H9 (cell line): Measurements from ENCODE around the gene PLA2G2C. TPM values are rescaled to one million over a fixed set of nuclear protein-coding genes. Genes with fewer than 3 reads are reported as not detected.
A peak's percentile ranks its signal among the peaks of the same experiment; 100 is the strongest.

Experiments
- DNase-seq: peaks from one replicate; pipeline ENCODE4 v3.0.0-alpha.2; 2017
- H2AFZ ChIP-seq: one replicate; pipeline ENCODE4 v1.6.1; 2013; ENCODE audit warnings: mild to moderate bottlenecking, low read length, control low read depth, moderate library complexity
- H2AK5ac ChIP-seq: 2 replicates; pipeline ENCODE4 v1.6.1; 2013; ENCODE audit warnings: low read length, control low read depth, mixed read lengths; ENCODE audit not compliant: insufficient read length
- H2BK120ac ChIP-seq: one replicate; pipeline ENCODE4 v1.6.1; 2013; ENCODE audit warnings: low read depth, mild to moderate bottlenecking, low read length, control low read depth, inconsistent platforms; ENCODE audit not compliant: poor library complexity, severe bottlenecking
- H2BK12ac ChIP-seq: 2 replicates; pipeline ENCODE4 v1.6.1; 2013; ENCODE audit warnings: low read length, control low read depth, mixed read lengths, low read depth; ENCODE audit not compliant: insufficient read length
- H2BK15ac ChIP-seq: 2 replicates; pipeline ENCODE4 v1.6.1; 2013; ENCODE audit warnings: low read depth, low read length, control low read depth
- H2BK20ac ChIP-seq: one replicate; pipeline ENCODE4 v1.6.1; 2013; ENCODE audit warnings: low read depth, mild to moderate bottlenecking, low read length, control low read depth, inconsistent platforms; ENCODE audit not compliant: poor library complexity, severe bottlenecking
- H2BK5ac ChIP-seq: 2 replicates; pipeline ENCODE4 v1.6.1; 2013; ENCODE audit warnings: low read length, control low read depth, mixed read lengths; ENCODE audit not compliant: insufficient read length
- H3K14ac ChIP-seq: 2 replicates; pipeline ENCODE4 v1.6.1; 2013; ENCODE audit warnings: low read length, control low read depth; ENCODE audit not compliant: insufficient read depth
- H3K18ac ChIP-seq: 2 replicates; pipeline ENCODE4 v1.6.1; 2013; ENCODE audit warnings: low read depth, mild to moderate bottlenecking, mixed read lengths, low read length, control low read depth; ENCODE audit not compliant: insufficient read length
- H3K23ac ChIP-seq: 2 replicates; pipeline ENCODE4 v1.6.1; 2013; ENCODE audit warnings: low read length, control low read depth, mixed read lengths, low read depth; ENCODE audit not compliant: insufficient read length
- H3K23me2 ChIP-seq: 2 replicates; pipeline ENCODE4 v1.6.1; 2013; ENCODE audit warnings: low read depth, mild to moderate bottlenecking, mixed read lengths, low read length, control low read depth; ENCODE audit not compliant: insufficient read length, poor library complexity, severe bottlenecking
- H3K27ac ChIP-seq: 2 replicates; pipeline ENCODE4 v1.5.1; 2013; ENCODE audit warnings: low read length, control low read depth, mixed read lengths, low read depth; ENCODE audit not compliant: insufficient read length
- H3K27me3 ChIP-seq: 2 replicates; pipeline ENCODE4 v1.6.1; 2013; ENCODE audit warnings: low read length, control low read depth, inconsistent platforms; ENCODE audit not compliant: insufficient read depth
- H3K4ac ChIP-seq: 2 replicates; pipeline ENCODE4 v1.6.1; 2013; ENCODE audit warnings: low read depth, mild to moderate bottlenecking, control low read depth, inconsistent platforms, low read length, moderate library complexity
- H3K4me1 ChIP-seq: 2 replicates; pipeline ENCODE4 v1.6.1; 2013; ENCODE audit warnings: low read length, control low read depth, inconsistent platforms; ENCODE audit not compliant: insufficient read depth
- H3K4me2 ChIP-seq: 2 replicates; pipeline ENCODE4 v1.6.1; 2013; ENCODE audit warnings: low read length, control low read depth, mixed read lengths; ENCODE audit not compliant: insufficient read length, insufficient read depth
- H3K56ac ChIP-seq: 2 replicates; pipeline ENCODE4 v1.6.1; 2013; ENCODE audit warnings: low read depth, mild to moderate bottlenecking, mixed read lengths, low read length, control low read depth; ENCODE audit not compliant: insufficient read length
- H3K79me1 ChIP-seq: 2 replicates; pipeline ENCODE4 v1.6.1; 2013; ENCODE audit warnings: low read depth, mild to moderate bottlenecking, moderate library complexity, low read length, control low read depth, inconsistent platforms; ENCODE audit not compliant: insufficient read depth, poor library complexity, severe bottlenecking
- H3K79me2 ChIP-seq: 2 replicates; pipeline ENCODE4 v1.6.1; 2013; ENCODE audit warnings: low read length, control low read depth, inconsistent platforms; ENCODE audit not compliant: insufficient read depth
- H3K9ac ChIP-seq: 2 replicates; pipeline ENCODE4 v1.6.1; 2013; ENCODE audit warnings: low read length, control low read depth, mixed read lengths; ENCODE audit not compliant: insufficient read length; ENCODE audit errors: extremely low read depth
- H3K9me3 ChIP-seq: one replicate; pipeline ENCODE4 v1.6.1; 2013; ENCODE audit warnings: low read depth, low read length, inconsistent platforms; ENCODE audit not compliant: control insufficient read depth
- H3T11ph ChIP-seq: one replicate; pipeline ENCODE4 v1.6.1; 2013; ENCODE audit warnings: mild to moderate bottlenecking, low read length, control low read depth, inconsistent platforms
- H4K20me1 ChIP-seq: one replicate; pipeline ENCODE4 v1.6.1; 2013; ENCODE audit not compliant: control insufficient read depth, insufficient read length, insufficient read depth
- H4K5ac ChIP-seq: 2 replicates; pipeline ENCODE4 v1.6.1; 2013; ENCODE audit warnings: low read depth, mild to moderate bottlenecking, mixed read lengths, low read length, control low read depth; ENCODE audit not compliant: insufficient read length
- H4K8ac ChIP-seq: replicated peaks from 2 replicates; pipeline ENCODE4 v1.6.1; 2013; ENCODE audit warnings: low read length, control low read depth, mixed read lengths, low read depth; ENCODE audit not compliant: insufficient read length
- H4K91ac ChIP-seq: 2 replicates; pipeline ENCODE4 v1.6.1; 2013; ENCODE audit warnings: low read depth, mild to moderate bottlenecking, moderate library complexity, mixed read lengths, low read length, control low read depth; ENCODE audit not compliant: insufficient read length
- H3K27ac Mint-ChIP-seq, 3 experiments: 2 replicates in 2 of 3; 3 replicates in 1 of 3; pipeline ENCODE4 v1.8.0; 2020 to 2021; ENCODE audit warnings: mixed read lengths in 3 of 3, mild to moderate bottlenecking in 1 of 3, moderate library complexity in 1 of 3
- H3K27me3 Mint-ChIP-seq: 2 replicates; pipeline ENCODE4 v1.8.0; 2021; ENCODE audit warnings: low read depth, mild to moderate bottlenecking, moderate library complexity, mixed read lengths
- H3K36me3 Mint-ChIP-seq, 3 experiments: 2 replicates in 2 of 3; 3 replicates in 1 of 3; pipeline ENCODE4 v1.8.0; 2020 to 2021; ENCODE audit warnings: low read depth in 3 of 3, mixed read lengths in 3 of 3; ENCODE audit not compliant: insufficient read depth in 1 of 3
- H3K4me1 Mint-ChIP-seq, 2 experiments: 2 replicates each; pipeline ENCODE4 v1.8.0; 2020; ENCODE audit warnings: mixed read lengths in 2 of 2
- H3K4me3 Mint-ChIP-seq, 2 experiments: 2 replicates in 1 of 2; 3 replicates in 1 of 2; pipeline ENCODE4 v1.8.0; 2020 to 2021; ENCODE audit warnings: mild to moderate bottlenecking in 2 of 2, mixed read lengths in 2 of 2, moderate library complexity in 1 of 2
- H3K9me3 Mint-ChIP-seq, 2 experiments: 2 replicates in 1 of 2; 3 replicates in 1 of 2; pipeline ENCODE4 v1.8.0; 2020; ENCODE audit warnings: mild to moderate bottlenecking in 2 of 2, mixed read lengths in 2 of 2, moderate library complexity in 1 of 2
- CTCF ChIP-seq: fragments of 200-600 bp; sonication (generic); conservative IDR thresholded peaks from 3 replicates; pipeline ENCODE4 v1.8.0; 2021; ENCODE audit warnings: antibody characterized with exemption, mild to moderate bottlenecking
- WGBS: extraction: QIAGEN DNeasy Blood & Tissue Kit; methylation state at CpG from one replicate; pipeline ENCODE4 v1.1.7; 2013; ENCODE audit warnings: missing lambda C conversion rate, low lambda C conversion rate, mixed read lengths; ENCODE audit not compliant: insufficient read length; ENCODE audit errors: extremely low coverage; 5-methylcytosine and 5-hydroxymethylcytosine counted together
- total RNA-seq: library from RNA; stranded (reverse); gene quantifications from 2 replicates; pipeline ENCODE4 v1.2.1, GENCODE V29; 2021

PLA2G2C gene
- total RNA-seq, 1 experiment from 2014 or later, result not detected

GRCh38 chr1:20151906-20152598 is 34.3 kb downstream of the PLA2G2C start:
- Histone ChIP-seq H3K23ac (no peak overlapping the region), H3K27me3 (no peaks in the 10 kb centered on the region), H3K4me2 (peak overlapping the region; percentile 49), H2BK5ac (no peak overlapping the region), H3K56ac (no peak overlapping the region), H3K79me1 (no peaks in the 10 kb centered on the region), H2BK15ac (no peak overlapping the region), H2AK5ac (no peak overlapping the region), H4K5ac (no peak overlapping the region), H3K27ac (no peak overlapping the region), H2BK20ac (no peak overlapping the region), H4K20me1 (no peaks in the 10 kb centered on the region), H3T11ph (no peak overlapping the region), H4K91ac (no peak overlapping the region), H3K23me2 (peaks cover 9% of the 10 kb centered on the region), H3K79me2 (no peaks in the 10 kb centered on the region), H3K4ac (no peak overlapping the region), H2AFZ (no peak overlapping the region), H2BK12ac (no peak overlapping the region), H3K4me1 (no peaks in the 10 kb centered on the region), H2BK120ac (no peak overlapping the region), H3K9me3 (no peaks in the 10 kb centered on the region), H4K8ac (no peak overlapping the region), H3K14ac (no peak overlapping the region; the same call in 1 of the 2 replicates), H3K9ac (no peak overlapping the region), H3K18ac (peak overlapping the region; percentile 27)
- no CpG with 5 or more reads among the region's 29 CpGs for WGBS
- peaks cover 3% of the 10 kb centered on the region; the same call in 1 of the 2 replicates for H3K27me3 Mint-ChIP-seq
- peak; percentile 94 for TF ChIP-seq CTCF
- H3K9me3 Mint-ChIP-seq, result no peaks in the 10 kb centered on the region
- no peak overlapping the region for H3K27ac Mint-ChIP-seq
- H3K36me3 Mint-ChIP-seq, result no peaks in the 10 kb centered on the region
- H3K4me1 Mint-ChIP-seq, result peaks cover 13 to 35% of the 10 kb centered on the region in 2 experiments
- peak overlapping the region; percentile 51 to 64; a peak in 4 of 5 replicates for H3K4me3 Mint-ChIP-seq
- peak; percentile 89 for DNase-seq
